ENCODE results near the gene GRIK5. TPM values are rescaled to one million over a fixed set of nuclear protein-coding genes. Genes with fewer than 3 reads are reported as not detected.

GRIK5 gene
- total and polyA plus RNA-seq, 2 of the 8 experiments (the other 6 are each of a cell fraction or from before 2014, with no cell fraction given) = 17.8 to 42.9 TPM

GRCh38 chr19:41957838-41958366 lies 112.1 kb downstream of the GRIK5 start (continued):
- TF ChIP-seq CHD7 (IDR thresholded peaks at IDR 0.05; ENCODE audit: insufficient replicate concordance, low read length) = no peak
- TF ChIP-seq CBX5 (IDR thresholded peaks at IDR 0.05; ENCODE audit: low read depth, low read length) = no peak
- no peak for TF ChIP-seq PHF8 (conservative IDR thresholded peaks at IDR 0.05; ENCODE audit: low read depth, low read length)
- TF ChIP-seq CHD2 (IDR thresholded peaks at IDR 0.05; ENCODE audit: low read length) = no peak
